ENCODE measurements around the gene TMEM151A.

DNA sequence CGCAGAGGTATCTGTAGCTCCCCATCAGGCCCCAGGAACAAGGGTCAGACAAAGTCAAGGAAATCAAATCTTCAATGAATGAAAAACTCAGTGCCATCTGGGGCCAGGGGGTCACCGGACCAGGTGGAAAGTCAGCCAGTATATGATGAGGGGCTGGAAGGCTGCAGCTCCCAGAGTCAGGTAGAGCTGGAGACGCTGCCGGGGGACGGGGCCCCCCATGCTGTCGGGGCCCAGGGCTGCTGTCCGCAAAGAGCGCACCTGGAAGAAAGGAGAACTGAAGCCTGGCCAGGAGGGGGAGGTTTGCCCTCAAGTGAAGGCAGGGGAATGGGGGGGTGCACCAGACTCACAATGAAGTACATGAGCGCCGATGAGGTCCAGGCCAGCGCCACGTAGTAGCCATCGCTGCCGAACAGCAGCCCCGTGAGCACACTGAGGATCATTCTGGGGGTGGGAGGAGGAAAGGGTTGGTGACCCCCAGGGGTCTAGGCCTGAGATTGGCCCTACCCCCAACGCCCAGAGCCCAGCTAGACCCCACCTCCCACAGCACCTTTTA, 7.1 kb upstream of the TMEM151A start:
- TF ChIP-seq, protein P1, sequence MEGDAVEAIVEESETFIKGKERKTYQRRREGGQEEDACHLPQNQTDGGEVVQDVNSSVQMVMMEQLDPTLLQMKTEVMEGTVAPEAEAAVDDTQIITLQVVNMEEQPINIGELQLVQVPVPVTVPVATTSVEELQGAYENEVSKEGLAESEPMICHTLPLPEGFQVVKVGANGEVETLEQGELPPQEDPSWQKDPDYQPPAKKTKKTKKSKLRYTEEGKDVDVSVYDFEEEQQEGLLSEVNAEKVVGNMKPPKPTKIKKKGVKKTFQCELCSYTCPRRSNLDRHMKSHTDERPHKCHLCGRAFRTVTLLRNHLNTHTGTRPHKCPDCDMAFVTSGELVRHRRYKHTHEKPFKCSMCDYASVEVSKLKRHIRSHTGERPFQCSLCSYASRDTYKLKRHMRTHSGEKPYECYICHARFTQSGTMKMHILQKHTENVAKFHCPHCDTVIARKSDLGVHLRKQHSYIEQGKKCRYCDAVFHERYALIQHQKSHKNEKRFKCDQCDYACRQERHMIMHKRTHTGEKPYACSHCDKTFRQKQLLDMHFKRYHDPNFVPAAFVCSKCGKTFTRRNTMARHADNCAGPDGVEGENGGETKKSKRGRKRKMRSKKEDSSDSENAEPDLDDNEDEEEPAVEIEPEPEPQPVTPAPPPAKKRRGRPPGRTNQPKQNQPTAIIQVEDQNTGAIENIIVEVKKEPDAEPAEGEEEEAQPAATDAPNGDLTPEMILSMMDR (IDR thresholded peaks at IDR 0.05) = no peak
- no peak for TF ChIP-seq EP300 (IDR thresholded peaks at IDR 0.05)
